ENCODE measurements around the gene EBP. TPM values are rescaled to one million over a fixed set of nuclear protein-coding genes. Genes with fewer than 3 reads are reported as not detected.
A peak's percentile ranks its signal among the peaks of the same experiment; 100 is the strongest.

EBP gene
- total RNA-seq, 1 donor from 2014 or later: 66.0 TPM

- peak overlapping the region; percentile 78 for H3K27ac Mint-ChIP-seq (ENCODE audit: unreplicated experiment)
- Histone ChIP-seq H3K36me3 (ENCODE audit: insufficient read depth, low read length) (no peaks in the 10 kb centered on the region), H3K4me2 (ENCODE audit: low read length) (peak overlapping the region; percentile 57), H3K27ac (ENCODE audit: low read depth, low read length) (peak overlapping the region; percentile 60), H3K79me2 (ENCODE audit: insufficient read depth, low read length) (no peaks in the 10 kb centered on the region), H2AFZ (ENCODE audit: low read depth, low read length) (no peak overlapping the region), H4K20me1 (ENCODE audit: insufficient read depth, low read length) (no peaks in the 10 kb centered on the region), H3K9me3 (ENCODE audit: insufficient read depth, low read depth, low read length) (no peaks in the 10 kb centered on the region), H3K9ac (ENCODE audit: low read length) (peak overlapping the region; percentile 43), H3K4me3 (ENCODE audit: insufficient read depth, low read depth, low read length) (no peak overlapping the region), H3K27me3 (ENCODE audit: insufficient read depth, low read length) (no peaks in the 10 kb centered on the region), H3K4me1 (ENCODE audit: insufficient read depth, low read length) (peaks cover 32% of the 10 kb centered on the region)
- DNase-seq (ENCODE audit: low read depth) (no peak), FAIRE-seq (peak; percentile 85)
- no peaks in the 10 kb centered on the region for H3K27me3 Mint-ChIP-seq (ENCODE audit: low read depth, unreplicated experiment)
- H3K4me3 Mint-ChIP-seq (ENCODE audit: unreplicated experiment): peak overlapping the region; percentile 40
- no peak for TF ChIP-seq EZH2 (IDR thresholded peaks at IDR 0.05; ENCODE audit: insufficient read depth, low read length)
- peaks cover 2% of the 10 kb centered on the region for H3K9me3 Mint-ChIP-seq (ENCODE audit: unreplicated experiment)
- H3K4me1 Mint-ChIP-seq (ENCODE audit: low read depth, unreplicated experiment): peaks cover 13% of the 10 kb centered on the region
- H3K36me3 Mint-ChIP-seq (ENCODE audit: low read depth, unreplicated experiment): no peaks in the 10 kb centered on the region
These were observed 29.2 kb upstream of the EBP start for GRCh38 chrX:48492293-48492910.

GRCh38 chrX:48493890-48494364 lies 27.7 kb upstream of the EBP start:
- Histone ChIP-seq H4K20me1 (ENCODE audit: insufficient read depth, low read length) (no peaks in the 10 kb centered on the region), H3K27me3 (ENCODE audit: insufficient read depth, low read length) (no peaks in the 10 kb centered on the region), H3K79me2 (ENCODE audit: insufficient read depth, low read length) (no peaks in the 10 kb centered on the region), H3K9me3 (ENCODE audit: insufficient read depth, low read depth, low read length) (no peaks in the 10 kb centered on the region), H3K4me3 (ENCODE audit: insufficient read depth, low read depth, low read length) (no peak overlapping the region), H3K9ac (ENCODE audit: low read length) (no peak overlapping the region), H2AFZ (ENCODE audit: low read depth, low read length) (no peak overlapping the region), H3K27ac (ENCODE audit: low read depth, low read length) (no peak overlapping the region), H3K4me2 (ENCODE audit: low read length) (no peak overlapping the region), H3K36me3 (ENCODE audit: insufficient read depth, low read length) (no peaks in the 10 kb centered on the region), H3K4me1 (ENCODE audit: insufficient read depth, low read length) (peaks cover 34% of the 10 kb centered on the region)
- Mint-ChIP-seq H3K27ac (ENCODE audit: unreplicated experiment) (peak overlapping the region; percentile 53), H3K4me1 (ENCODE audit: low read depth, unreplicated experiment) (peaks cover 20% of the 10 kb centered on the region), H3K36me3 (ENCODE audit: low read depth, unreplicated experiment) (no peaks in the 10 kb centered on the region), H3K4me3 (ENCODE audit: unreplicated experiment) (no peak overlapping the region), H3K9me3 (ENCODE audit: unreplicated experiment) (no peaks in the 10 kb centered on the region), H3K27me3 (ENCODE audit: low read depth, unreplicated experiment) (no peaks in the 10 kb centered on the region)
- TF ChIP-seq CTCF (IDR thresholded peaks at IDR 0.05; ENCODE audit: insufficient read depth, low read depth, low read length) (peak; percentile 30), EZH2 (IDR thresholded peaks at IDR 0.05; ENCODE audit: insufficient read depth, low read length) (no peak)
- DNase-seq (ENCODE audit: low read depth) (no peak), FAIRE-seq (peak; percentile 78)

- H4K20me1 ChIP-seq (ENCODE audit: insufficient read depth, low read length): no peaks in the 10 kb centered on the region
- Mint-ChIP-seq H3K36me3 (ENCODE audit: low read depth, unreplicated experiment) (no peaks in the 10 kb centered on the region), H3K27ac (ENCODE audit: unreplicated experiment) (no peak overlapping the region), H3K4me1 (ENCODE audit: low read depth, unreplicated experiment) (peaks cover 20% of the 10 kb centered on the region), H3K9me3 (ENCODE audit: unreplicated experiment) (no peaks in the 10 kb centered on the region), H3K27me3 (ENCODE audit: low read depth, unreplicated experiment) (no peaks in the 10 kb centered on the region), H3K4me3 (ENCODE audit: unreplicated experiment) (no peak overlapping the region)
- FAIRE-seq (no peak), DNase-seq (ENCODE audit: low read depth) (no peak)
- H3K27me3 ChIP-seq (ENCODE audit: insufficient read depth, low read length): no peaks in the 10 kb centered on the region
- no peak overlapping the region for H3K4me3 ChIP-seq (ENCODE audit: insufficient read depth, low read depth, low read length)
- H3K9me3 ChIP-seq (ENCODE audit: insufficient read depth, low read depth, low read length): no peaks in the 10 kb centered on the region
- H3K9ac ChIP-seq (ENCODE audit: low read length): no peak overlapping the region
- H2AFZ ChIP-seq (ENCODE audit: low read depth, low read length): no peak overlapping the region
- no peaks in the 10 kb centered on the region for H3K79me2 ChIP-seq (ENCODE audit: insufficient read depth, low read length)
- TF ChIP-seq CTCF (IDR thresholded peaks at IDR 0.05; ENCODE audit: insufficient read depth, low read depth, low read length) (no peak), EZH2 (IDR thresholded peaks at IDR 0.05; ENCODE audit: insufficient read depth, low read length) (no peak)
- no peak overlapping the region for H3K4me2 ChIP-seq (ENCODE audit: low read length)
- H3K36me3 ChIP-seq (ENCODE audit: insufficient read depth, low read length): no peaks in the 10 kb centered on the region
- H3K4me1 ChIP-seq (ENCODE audit: insufficient read depth, low read length): peaks cover 22% of the 10 kb centered on the region
- no peak overlapping the region for H3K27ac ChIP-seq (ENCODE audit: low read depth, low read length)
These were observed 24.9 kb upstream of the EBP start for GRCh38 chrX:48496660-48497059.
